Measurements from ENCODE around the gene SGSM1. TPM values are rescaled to one million over a fixed set of nuclear protein-coding genes. Genes with fewer than 3 reads are reported as not detected.
"Not testable (repeated sequence)": the region's sequence is repeated elsewhere in the genome, so short reads cannot be mapped to it uniquely, and the experiment has no call there.

SGSM1 gene
- total RNA-seq, 2 experiments from 2014 or later: 0.27 TPM; not detected in 1

GRCh38 chr22:24830205-24830979 is 24.4 kb downstream of the SGSM1 start:
- ChIA-PET CTCF (interaction anchor here (1.7 kb wide), 1 partner anchor 20 kb away, joined by 5 read pairs; no protein-coding TSS in a partner anchor), POLR2A (interaction anchor here (0.6 kb wide), 1 partner anchor 14 kb away, joined by 4 read pairs; no protein-coding TSS in a partner anchor)

GRCh38 chr22:24831687-24832086 is 25.7 kb downstream of the SGSM1 start:
- ChIA-PET POLR2A (no interaction called here), CTCF (no interaction called here)

- ChIA-PET CTCF (no interaction called here), POLR2A (no interaction called here)
Observed at GRCh38 chr22:24833881-24834495, 28.0 kb downstream of the SGSM1 start.

- CTCF ChIA-PET: no interaction called here
- POLR2A ChIA-PET: no interaction called here
Observed at GRCh38 chr22:24834845-24835570, 29.0 kb downstream of the SGSM1 start.

GRCh38 chr22:24836282-24836681 is 30.3 kb downstream of the SGSM1 start:
- POLR2A ChIA-PET: no interaction called here
- CTCF ChIA-PET: no interaction called here

GRCh38 chr22:24837517-24837916 is 31.5 kb downstream of the SGSM1 start:
- POLR2A ChIA-PET: not testable (repeated sequence)

GRCh38 chr22:24841261-24841660 is 35.2 kb downstream of the SGSM1 start:
- CTCF ChIA-PET: no interaction called here
- POLR2A ChIA-PET: no interaction called here

More at GRCh38 chr22:24837517-24837916, 31.5 kb downstream of the SGSM1 start:
- CTCF ChIA-PET: not testable (repeated sequence)

GRCh38 chr22:24843048-24843447 is 37.0 kb downstream of the SGSM1 start:
- CTCF ChIA-PET: no interaction called here
- POLR2A ChIA-PET: no interaction called here

GRCh38 chr22:24845041-24845898 is 39.3 kb downstream of the SGSM1 start:
- POLR2A ChIA-PET: no interaction called here
- CTCF ChIA-PET: no interaction called here

- CTCF ChIA-PET: interaction anchor here (1.2 kb wide), 2 partner anchors 23 to 125 kb away, joined by 3 to 6 read pairs; no protein-coding TSS in a partner anchor
- POLR2A ChIA-PET: no interaction called here
Observed at GRCh38 chr22:24847490-24847889, 41.5 kb downstream of the SGSM1 start.

- ChIA-PET POLR2A (no interaction called here), CTCF (interaction anchor here (0.7 kb wide), 1 partner anchor 89 kb away, joined by 3 read pairs; no protein-coding TSS in a partner anchor)
Observed at GRCh38 chr22:24848559-24849168, 42.7 kb downstream of the SGSM1 start.

- ChIA-PET POLR2A (no interaction called here), CTCF (no interaction called here)
Observed at GRCh38 chr22:24855794-24856193, 49.8 kb downstream of the SGSM1 start.

GRCh38 chr22:24857576-24857975 is 51.6 kb downstream of the SGSM1 start:
- CTCF ChIA-PET: no interaction called here

GRCh38 chr22:24859587-24859986 is 53.6 kb downstream of the SGSM1 start:
- CTCF ChIA-PET: no interaction called here
- POLR2A ChIA-PET: no interaction called here

More at GRCh38 chr22:24857576-24857975, 51.6 kb downstream of the SGSM1 start:
- POLR2A ChIA-PET: no interaction called here

GRCh38 chr22:24865508-24865907 is 59.5 kb downstream of the SGSM1 start:
- ChIA-PET POLR2A (no interaction called here), CTCF (no interaction called here)

GRCh38 chr22:24867323-24868022 is 61.5 kb downstream of the SGSM1 start:
- CTCF ChIA-PET: no interaction called here
- POLR2A ChIA-PET: no interaction called here

- ChIA-PET CTCF (no interaction called here), POLR2A (no interaction called here)
Observed at GRCh38 chr22:24868979-24869378, 63.0 kb downstream of the SGSM1 start.

GRCh38 chr22:24871611-24872205 is 65.7 kb downstream of the SGSM1 start:
- ChIA-PET POLR2A (no interaction called here), CTCF (no interaction called here)

GRCh38 chr22:24873226-24873625 is 67.2 kb downstream of the SGSM1 start:
- ChIA-PET CTCF (no interaction called here), POLR2A (no interaction called here)

Data from activated CD8-positive, alpha-beta memory T cell treated with anti-CD3 and anti-CD28 coated beads for 36 hours (primary cell).